ENCODE results near the gene OR10D3.

DNA sequence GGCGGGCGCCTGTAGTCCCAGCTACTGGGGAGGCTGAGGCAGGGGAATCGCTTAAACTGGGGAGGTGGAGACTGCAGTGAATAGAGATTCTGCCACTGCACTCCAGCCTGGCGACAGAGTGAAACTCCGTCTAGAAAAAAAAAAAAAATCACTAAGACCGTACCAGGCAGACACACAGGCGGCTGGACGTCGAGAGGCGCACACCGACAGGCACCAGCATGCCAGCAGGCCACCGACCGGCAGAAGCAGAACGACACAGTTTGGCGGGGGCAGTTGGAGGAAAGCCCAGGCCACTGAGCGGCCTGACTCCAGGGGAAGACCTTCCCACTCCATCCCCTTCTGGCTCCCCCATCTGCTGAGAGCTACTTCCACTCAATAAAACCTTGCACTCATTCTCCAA lies 17.5 kb downstream of the OR10D3 start:
- no peak for TF ChIP-seq POLR2A (IDR thresholded peaks at IDR 0.05)
- TF ChIP-seq, protein P1, sequence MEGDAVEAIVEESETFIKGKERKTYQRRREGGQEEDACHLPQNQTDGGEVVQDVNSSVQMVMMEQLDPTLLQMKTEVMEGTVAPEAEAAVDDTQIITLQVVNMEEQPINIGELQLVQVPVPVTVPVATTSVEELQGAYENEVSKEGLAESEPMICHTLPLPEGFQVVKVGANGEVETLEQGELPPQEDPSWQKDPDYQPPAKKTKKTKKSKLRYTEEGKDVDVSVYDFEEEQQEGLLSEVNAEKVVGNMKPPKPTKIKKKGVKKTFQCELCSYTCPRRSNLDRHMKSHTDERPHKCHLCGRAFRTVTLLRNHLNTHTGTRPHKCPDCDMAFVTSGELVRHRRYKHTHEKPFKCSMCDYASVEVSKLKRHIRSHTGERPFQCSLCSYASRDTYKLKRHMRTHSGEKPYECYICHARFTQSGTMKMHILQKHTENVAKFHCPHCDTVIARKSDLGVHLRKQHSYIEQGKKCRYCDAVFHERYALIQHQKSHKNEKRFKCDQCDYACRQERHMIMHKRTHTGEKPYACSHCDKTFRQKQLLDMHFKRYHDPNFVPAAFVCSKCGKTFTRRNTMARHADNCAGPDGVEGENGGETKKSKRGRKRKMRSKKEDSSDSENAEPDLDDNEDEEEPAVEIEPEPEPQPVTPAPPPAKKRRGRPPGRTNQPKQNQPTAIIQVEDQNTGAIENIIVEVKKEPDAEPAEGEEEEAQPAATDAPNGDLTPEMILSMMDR (IDR thresholded peaks at IDR 0.05), result no peak
- TF ChIP-seq POLR2AphosphoS5 (IDR thresholded peaks at IDR 0.05; ENCODE audit: insufficient read depth in 1 of 2, low read depth in 1 of 2), result no peak

Measured in vagina (tissue), 2 donors.